IMR-90 (cell line): ENCODE data around the gene LY86. TPM values are rescaled to one million over a fixed set of nuclear protein-coding genes. Genes with fewer than 3 reads are reported as not detected.

Experiments used
- ATAC-seq: fragments of 200-7000 bp; cut with Tn5 transposase; 2 replicates; pipeline ENCODE4 v1.9.1; 2020; ENCODE audit warnings: low read depth, mild to moderate bottlenecking, moderate library complexity
- BruUV-seq: library from RNA; stranded (reverse); fragments of 400-500 nt; replicated peaks from 2 replicates; lab custom pipeline; 2021; lab: Mats Ljungman, UMichigan
- CTCF ChIA-PET: fragments of 300-600 bp; formaldehyde crosslinking; extraction: SDS; loops from one replicate; lab custom pipeline; 2021; ENCODE audit warnings: antibody characterized with exemption; lab: Yijun Ruan, JAX
- POLR2A ChIA-PET: fragments of 300-600 bp; sonication (Branson Sonifier 250); formaldehyde crosslinking; loops from one replicate; lab custom pipeline; 2022; ENCODE audit warnings: antibody characterized with exemption; ENCODE audit not compliant: unreplicated experiment; lab: Charles Lee
- DNase-seq: peaks from one replicate; pipeline ENCODE4 v3.0.0; 2013
- H2AFZ ChIP-seq: replicated peaks from 2 replicates; pipeline ENCODE3; 2013; ENCODE audit warnings: low read length, mild to moderate bottlenecking; ENCODE audit not compliant: poor library complexity
- H2AK5ac ChIP-seq: 2 replicates; pipeline ENCODE4 v1.6.1; 2013; ENCODE audit warnings: low read depth, low read length, inconsistent platforms
- H2AK9ac ChIP-seq: replicated peaks from 2 replicates; pipeline ENCODE3; 2013; ENCODE audit warnings: mild to moderate bottlenecking, low read depth, low read length, moderate library complexity; ENCODE audit not compliant: poor library complexity
- H2BK120ac ChIP-seq: 2 replicates; pipeline ENCODE4 v1.6.1; 2013; ENCODE audit warnings: low read depth, low read length, inconsistent platforms
- H2BK15ac ChIP-seq: 3 replicates; pipeline ENCODE4 v1.6.1; 2013; ENCODE audit warnings: low read depth, low read length, inconsistent platforms
- H2BK20ac ChIP-seq: 2 replicates; pipeline ENCODE4 v1.6.1; 2013; ENCODE audit warnings: low read depth, mild to moderate bottlenecking, inconsistent platforms, low read length, moderate library complexity
- H2BK5ac ChIP-seq: 2 replicates; pipeline ENCODE4 v1.6.1; 2013; ENCODE audit warnings: mild to moderate bottlenecking, low read depth, low read length, inconsistent platforms; ENCODE audit not compliant: poor library complexity, severe bottlenecking
- H3K14ac ChIP-seq: replicated peaks from 2 replicates; pipeline ENCODE4 v1.6.1; 2013; ENCODE audit warnings: low read depth, low read length, inconsistent platforms
- H3K18ac ChIP-seq: 2 replicates; pipeline ENCODE4 v1.6.1; 2013; ENCODE audit warnings: low read depth, low read length, control low read depth
- H3K23ac ChIP-seq: 2 replicates; pipeline ENCODE4 v1.6.1; 2013; ENCODE audit warnings: low read depth, low read length, inconsistent platforms
- H3K27ac ChIP-seq: 2 replicates; pipeline ENCODE4 v1.5.1; 2013; ENCODE audit warnings: mild to moderate bottlenecking, control low read depth, low read length; ENCODE audit not compliant: insufficient read depth
- H3K27me3 ChIP-seq: 2 replicates; pipeline ENCODE4 v1.6.1; 2013; ENCODE audit warnings: low read length; ENCODE audit not compliant: control insufficient read depth, insufficient read depth
- H3K36me3 ChIP-seq: 2 replicates; pipeline ENCODE4 v1.6.1; 2013; ENCODE audit warnings: low read length, mixed read lengths; ENCODE audit not compliant: control insufficient read depth, insufficient read depth
- H3K4ac ChIP-seq: 2 replicates; pipeline ENCODE4 v1.6.1; 2013; ENCODE audit warnings: low read depth, low read length, inconsistent platforms
- H3K4me1 ChIP-seq: 2 replicates; pipeline ENCODE4 v1.6.1; 2013; ENCODE audit warnings: low read length, mixed read lengths; ENCODE audit not compliant: control insufficient read depth, insufficient read depth
- H3K4me2 ChIP-seq: 2 replicates; pipeline ENCODE4 v1.6.1; 2013; ENCODE audit warnings: low read depth, mild to moderate bottlenecking, control low read depth, low read length, moderate library complexity
- H3K4me3 ChIP-seq: 2 replicates; pipeline ENCODE4 v1.5.1; 2013; ENCODE audit warnings: low read depth, mild to moderate bottlenecking, control low read depth, low read length, moderate library complexity; ENCODE audit not compliant: insufficient read depth
- H3K56ac ChIP-seq: 2 replicates; pipeline ENCODE4 v1.6.1; 2013; ENCODE audit warnings: low read length, inconsistent platforms; ENCODE audit not compliant: insufficient read depth; ENCODE audit errors: extremely low read depth
- H3K79me1 ChIP-seq, 2 experiments: 2 replicates each; pipeline ENCODE4 v1.6.1; 2013; ENCODE audit warnings: low read length in 2 of 2, inconsistent platforms in 1 of 2, low read depth in 1 of 2
- H3K9ac ChIP-seq: 2 replicates; pipeline ENCODE4 v1.6.1; 2013; ENCODE audit warnings: low read depth, low read length, control low read depth
- H3K9me1 ChIP-seq: 2 replicates; pipeline ENCODE4 v1.6.1; 2013; ENCODE audit warnings: low read length, inconsistent platforms; ENCODE audit not compliant: insufficient read depth
- H3K9me3 ChIP-seq: 2 replicates; pipeline ENCODE4 v1.6.1; 2013; ENCODE audit warnings: low read length; ENCODE audit not compliant: control insufficient read depth, insufficient read depth
- H4K20me1 ChIP-seq: 2 replicates; pipeline ENCODE4 v1.6.1; 2013; ENCODE audit warnings: low read length, inconsistent platforms; ENCODE audit not compliant: insufficient read depth
- H4K5ac ChIP-seq: 2 replicates; pipeline ENCODE4 v1.6.1; 2013; ENCODE audit warnings: mild to moderate bottlenecking, low read depth, low read length, control low read depth
- H4K8ac ChIP-seq, 2 experiments: 2 replicates each; pipeline ENCODE4 v1.6.1; 2013; ENCODE audit warnings: low read depth in 2 of 2, low read length in 2 of 2, control low read depth in 1 of 2, inconsistent platforms in 1 of 2
- H4K91ac ChIP-seq: 2 replicates; pipeline ENCODE4 v1.6.1; 2013; ENCODE audit warnings: low read depth, low read length, inconsistent platforms; ENCODE audit not compliant: insufficient read depth
- BHLHE40 ChIP-seq: fragments of 150-350 bp; IDR thresholded peaks from 2 replicates; pipeline ENCODE4 v1.6.1; 2016; ENCODE audit warnings: mild to moderate bottlenecking, low read depth, low read length
- CEBPB ChIP-seq: IDR thresholded peaks from 2 replicates; pipeline ENCODE4 v1.6.1; 2012; ENCODE audit warnings: low read depth, low read length, improper control_type of control experiment
- CHD1 ChIP-seq: IDR thresholded peaks from 2 replicates; pipeline ENCODE4 v1.6.1; 2012; ENCODE audit warnings: low read depth, low read length, improper control_type of control experiment
- ELK1 ChIP-seq: fragments of 150-350 bp; IDR thresholded peaks from 2 replicates; pipeline ENCODE4 v1.6.1; 2016; ENCODE audit warnings: low read depth, mild to moderate bottlenecking, low read length, moderate library complexity, borderline replicate concordance
- FOS ChIP-seq: fragments of 150-350 bp; IDR thresholded peaks from 2 replicates; pipeline ENCODE4 v1.6.1; 2016; ENCODE audit warnings: low read depth, low read length
- MAFK ChIP-seq: IDR thresholded peaks from 2 replicates; pipeline ENCODE4 v1.6.1; 2012; ENCODE audit warnings: low read depth, low read length, improper control_type of control experiment
- MAZ ChIP-seq: IDR thresholded peaks from 2 replicates; pipeline ENCODE4 v1.6.1; 2012; ENCODE audit warnings: low read depth, mild to moderate bottlenecking, low read length, improper control_type of control experiment, moderate library complexity, borderline replicate concordance
- MXI1 ChIP-seq: IDR thresholded peaks from 2 replicates; pipeline ENCODE4 v1.6.1; 2012; ENCODE audit warnings: low read depth, mild to moderate bottlenecking, low read length, moderate library complexity, borderline replicate concordance
- NFE2L2 ChIP-seq: fragments of 150-350 bp; IDR thresholded peaks from 2 replicates; pipeline ENCODE4 v1.6.1; 2016; ENCODE audit warnings: low read depth, mild to moderate bottlenecking, low read length
- POLR2A ChIP-seq: IDR thresholded peaks from 2 replicates; pipeline ENCODE4 v1.6.1; 2012; ENCODE audit warnings: mild to moderate bottlenecking, low read depth, low read length
- RAD21 ChIP-seq: IDR thresholded peaks from 2 replicates; pipeline ENCODE4 v1.6.1; 2012; ENCODE audit warnings: low read length, improper control_type of control experiment
- RCOR1 ChIP-seq: IDR thresholded peaks from 2 replicates; pipeline ENCODE4 v1.6.1; 2012; ENCODE audit warnings: mild to moderate bottlenecking, low read length, improper control_type of control experiment; ENCODE audit not compliant: insufficient replicate concordance
- RFX5 ChIP-seq: IDR thresholded peaks from 2 replicates; pipeline ENCODE4 v1.8.0; 2012; ENCODE audit warnings: low read depth, mild to moderate bottlenecking, low read length, moderate library complexity
- SMC3 ChIP-seq: fragments of 150-350 bp; IDR thresholded peaks from 2 replicates; pipeline ENCODE4 v1.6.1; 2016; ENCODE audit warnings: low read depth, mild to moderate bottlenecking, antibody characterized with exemption, low read length, moderate library complexity
- WGBS, 2 experiments: methylation state at CpG; one replicate each; pipeline versions ENCODE4 v1.1.5 to v1.1.7; 2013; ENCODE audit warnings: missing lambda C conversion rate in 2 of 2; ENCODE audit not compliant: insufficient read length in 1 of 2; ENCODE audit errors: extremely low coverage in 2 of 2; 5-methylcytosine and 5-hydroxymethylcytosine counted together
- dilution Hi-C: fragments of 300-500 bp; cut with HindIII; formaldehyde crosslinking; loops from one replicate; pipeline ENCODE4 v1.14.3; 2018; ENCODE audit warnings: low sequenced_read_pairs; ENCODE audit not compliant: unreplicated experiment
- in situ Hi-C: fragments of 300-500 bp; cut with MboI; formaldehyde crosslinking; loops from 3 replicates; pipeline ENCODE4 v1.14.3; 2019; ENCODE audit warnings: low sequenced_read_pairs, inconsistent platforms, mixed read lengths
- intact Hi-C: fragments of 100-400 bp; cut with micrococcal nuclease; formaldehyde crosslinking; loops from 2 replicates; pipeline ENCODE4 v1.10.0; 2022
- polyA plus RNA-seq, 3 experiments: library from polyadenylated mRNA; depleted of rRNA; stranded (reverse); fragments of >200 nt; gene quantifications; 2 replicates each; pipeline ENCODE4 v1.2.3, GENCODE V29; 2012; ENCODE audit warnings: low replicate concordance in 1 of 3
- total RNA-seq: library from RNA; depleted of rRNA; stranded (reverse); fragments of >200 nt; gene quantifications from 2 replicates; pipeline ENCODE4 v1.2.3, GENCODE V29; 2012
- TF ChIP-seq, protein P1 (sequence below): fragments of 150-350 bp; IDR thresholded peaks from 2 replicates; pipeline ENCODE4 v1.6.1; 2017; ENCODE audit warnings: mild to moderate bottlenecking, antibody characterized with exemption, low read length, low read depth
- TF ChIP-seq, protein P2 (sequence below): conservative IDR thresholded peaks from 2 replicates; pipeline ENCODE4 v1.5.1; 2012; ENCODE audit warnings: mild to moderate bottlenecking, low read depth, low read length, improper control_type of control experiment

LY86 gene
- total and polyA plus RNA-seq, 2 of the 4 experiments (the other 2 are of a cell fraction): not detected

- no peak overlapping the region for H2BK20ac ChIP-seq
- no peak overlapping the region for H2AFZ ChIP-seq
- ChIA-PET CTCF (no interaction called here), POLR2A (no interaction called here)
- intact Hi-C loops (no loop called here), dilution Hi-C loops (no loop called here), in situ Hi-C loops (no loop called here)
- no peak overlapping the region for H4K8ac ChIP-seq
- no CpG with 5 or more reads among the region's 3 CpGs for WGBS, 2 experiments
- H3K9me1 ChIP-seq: no peaks in the 10 kb centered on the region
- H3K9me3 ChIP-seq: no peaks in the 10 kb centered on the region
- no peak overlapping the region for H2AK5ac ChIP-seq
- no peaks in the 10 kb centered on the region for H4K20me1 ChIP-seq
- no peak overlapping the region for H2BK120ac ChIP-seq
- no peak overlapping the region for H3K4me3 ChIP-seq
- H3K4ac ChIP-seq: no peak overlapping the region
- H3K18ac ChIP-seq: no peak overlapping the region
- no peak overlapping the region for H3K9ac ChIP-seq
- no peak overlapping the region for H2BK5ac ChIP-seq
- no peak overlapping the region for H3K14ac ChIP-seq
- H3K27ac ChIP-seq: no peak overlapping the region
- DNase-seq: no peak
- no peak overlapping the region for H2BK15ac ChIP-seq
- H4K91ac ChIP-seq: no peak overlapping the region
- H3K4me1 ChIP-seq: no peaks in the 10 kb centered on the region
- H3K27me3 ChIP-seq: no peaks in the 10 kb centered on the region
- no peak overlapping the region for H4K5ac ChIP-seq
- H3K36me3 ChIP-seq: no peaks in the 10 kb centered on the region
- no peaks in the 10 kb centered on the region for H3K79me1 ChIP-seq
- TF ChIP-seq CEBPB (no peak), RAD21 (no peak), NFE2L2 (no peak), MAZ (no peak), MAFK (no peak), MXI1 (no peak), RCOR1 (no peak), POLR2A (no peak), FOS (no peak), RFX5 (no peak), ELK1 (no peak), SMC3 (no peak), CHD1 (no peak), BHLHE40 (no peak)
- TF ChIP-seq, protein P1, sequence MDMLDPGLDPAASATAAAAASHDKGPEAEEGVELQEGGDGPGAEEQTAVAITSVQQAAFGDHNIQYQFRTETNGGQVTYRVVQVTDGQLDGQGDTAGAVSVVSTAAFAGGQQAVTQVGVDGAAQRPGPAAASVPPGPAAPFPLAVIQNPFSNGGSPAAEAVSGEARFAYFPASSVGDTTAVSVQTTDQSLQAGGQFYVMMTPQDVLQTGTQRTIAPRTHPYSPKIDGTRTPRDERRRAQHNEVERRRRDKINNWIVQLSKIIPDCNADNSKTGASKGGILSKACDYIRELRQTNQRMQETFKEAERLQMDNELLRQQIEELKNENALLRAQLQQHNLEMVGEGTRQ: no peak
- TF ChIP-seq, protein P2, sequence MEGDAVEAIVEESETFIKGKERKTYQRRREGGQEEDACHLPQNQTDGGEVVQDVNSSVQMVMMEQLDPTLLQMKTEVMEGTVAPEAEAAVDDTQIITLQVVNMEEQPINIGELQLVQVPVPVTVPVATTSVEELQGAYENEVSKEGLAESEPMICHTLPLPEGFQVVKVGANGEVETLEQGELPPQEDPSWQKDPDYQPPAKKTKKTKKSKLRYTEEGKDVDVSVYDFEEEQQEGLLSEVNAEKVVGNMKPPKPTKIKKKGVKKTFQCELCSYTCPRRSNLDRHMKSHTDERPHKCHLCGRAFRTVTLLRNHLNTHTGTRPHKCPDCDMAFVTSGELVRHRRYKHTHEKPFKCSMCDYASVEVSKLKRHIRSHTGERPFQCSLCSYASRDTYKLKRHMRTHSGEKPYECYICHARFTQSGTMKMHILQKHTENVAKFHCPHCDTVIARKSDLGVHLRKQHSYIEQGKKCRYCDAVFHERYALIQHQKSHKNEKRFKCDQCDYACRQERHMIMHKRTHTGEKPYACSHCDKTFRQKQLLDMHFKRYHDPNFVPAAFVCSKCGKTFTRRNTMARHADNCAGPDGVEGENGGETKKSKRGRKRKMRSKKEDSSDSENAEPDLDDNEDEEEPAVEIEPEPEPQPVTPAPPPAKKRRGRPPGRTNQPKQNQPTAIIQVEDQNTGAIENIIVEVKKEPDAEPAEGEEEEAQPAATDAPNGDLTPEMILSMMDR: no peak
- no peak overlapping the region for H3K4me2 ChIP-seq
- no TSS peak for BruUV-seq
- ATAC-seq: no peak
- no peak overlapping the region for H2AK9ac ChIP-seq
- H3K56ac ChIP-seq: no peak overlapping the region
- no peak overlapping the region for H3K23ac ChIP-seq
These were observed 27.6 kb upstream of the LY86 start for GRCh38 chr6:6560909-6561308.
